GM15510 (cell line): Measurements from ENCODE around the gene GPM6B.

ENCODE experiments used
- POLR2A ChIP-seq: IDR thresholded peaks from 3 replicates; pipeline ENCODE4 v1.6.1; 2011; ENCODE audit warnings: borderline replicate concordance; ENCODE audit not compliant: insufficient read length; ENCODE audit errors: extremely low read depth

GPM6B gene

GRCh38 chrX:13761606-13762414 lies 55.1 kb downstream of the GPM6B start:
- TF ChIP-seq POLR2A: no peak

GRCh38 chrX:13760426-13760825 lies 56.5 kb downstream of the GPM6B start:
- TF ChIP-seq POLR2A: no peak

- no peak for TF ChIP-seq POLR2A
Measured at GRCh38 chrX:13759152-13759718, 57.7 kb downstream of the GPM6B start.

GRCh38 chrX:13756381-13756780 lies 60.5 kb downstream of the GPM6B start:
- TF ChIP-seq POLR2A: no peak

GRCh38 chrX:13755254-13755653 lies 61.6 kb downstream of the GPM6B start:
- no peak for TF ChIP-seq POLR2A

GRCh38 chrX:13754765-13755164 lies 62.1 kb downstream of the GPM6B start:
- TF ChIP-seq POLR2A: no peak

- TF ChIP-seq POLR2A: no peak
Measured at GRCh38 chrX:13752646-13753045, 64.2 kb downstream of the GPM6B start.

GRCh38 chrX:13752141-13752540 lies 64.8 kb downstream of the GPM6B start:
- TF ChIP-seq POLR2A: no peak

GRCh38 chrX:13750812-13751211 lies 66.1 kb downstream of the GPM6B start:
- no peak for TF ChIP-seq POLR2A

GRCh38 chrX:13750204-13750603 lies 66.7 kb downstream of the GPM6B start:
- TF ChIP-seq POLR2A: no peak

- no peak for TF ChIP-seq POLR2A
Measured at GRCh38 chrX:13748486-13748885, 68.4 kb downstream of the GPM6B start.

- no peak for TF ChIP-seq POLR2A
Measured at GRCh38 chrX:13747836-13748235, 69.1 kb downstream of the GPM6B start.

- no peak for TF ChIP-seq POLR2A
Measured at GRCh38 chrX:13742397-13743176, 74.3 kb downstream of the GPM6B start.

GRCh38 chrX:13741695-13742094 lies 75.2 kb downstream of the GPM6B start:
- no peak for TF ChIP-seq POLR2A

GRCh38 chrX:13734278-13735172 lies 82.4 kb downstream of the GPM6B start, which contains the start of the genes OFD1 and TRAPPC2:
TSS of gene OFD1 (plus strand) at chrX:13734748. CDS start at chrX:13735072, 324 bp downstream.
TSS of gene TRAPPC2 (minus strand) at chrX:13734620. CDS start at chrX:13719963, 14,657 bp downstream.
- TF ChIP-seq POLR2A: peak; percentile 70

- TF ChIP-seq POLR2A: no peak
Measured at GRCh38 chrX:13733506-13733905, 83.4 kb downstream of the GPM6B start.
